Inflammatory macrophage treated with lipopolysaccharide for 4 hours (primary cell): Measurements from ENCODE around the gene HORMAD2.

ENCODE experiments used
- DNase-seq: peaks from one replicate; pipeline ENCODE4 v3.0.0-alpha.2; 2020

Gene HORMAD2

GRCh38 chr22:30175690-30176288, 95.5 kb downstream of the HORMAD2 start:
- DNase-seq = no peak

GRCh38 chr22:30176431-30176830, 96.2 kb downstream of the HORMAD2 start:
- DNase-seq = no peak

GRCh38 chr22:30178181-30179126, 98.2 kb downstream of the HORMAD2 start:
- no peak for DNase-seq

- no peak for DNase-seq
Observed at GRCh38 chr22:30180616-30181015, 100.4 kb downstream of the HORMAD2 start.

GRCh38 chr22:30181459-30182349, 101.4 kb downstream of the HORMAD2 start:
- DNase-seq = no peak

- DNase-seq = no peak
Observed at GRCh38 chr22:30182350-30182745, 102.1 kb downstream of the HORMAD2 start.

GRCh38 chr22:30182815-30183214, 102.6 kb downstream of the HORMAD2 start:
- DNase-seq = no peak

- DNase-seq = no peak
Observed at GRCh38 chr22:30183271-30183670, 103.0 kb downstream of the HORMAD2 start.

- no peak for DNase-seq
Observed at GRCh38 chr22:30183861-30184278, 103.6 kb downstream of the HORMAD2 start.

- no peak for DNase-seq
Observed at GRCh38 chr22:30185129-30185528, 104.9 kb downstream of the HORMAD2 start.

- no peak for DNase-seq
Observed at GRCh38 chr22:30185549-30185948, 105.3 kb downstream of the HORMAD2 start.

- no peak for DNase-seq
Observed at GRCh38 chr22:30186041-30186440, 105.8 kb downstream of the HORMAD2 start.

- DNase-seq = peak; percentile 65
Observed at GRCh38 chr22:30186510-30186909, 106.2 kb downstream of the HORMAD2 start.

GRCh38 chr22:30187094-30187493, 106.8 kb downstream of the HORMAD2 start:
- DNase-seq = no peak

GRCh38 chr22:30187529-30188407, 107.5 kb downstream of the HORMAD2 start:
- no peak for DNase-seq

- peak; percentile 65 for DNase-seq
Observed at GRCh38 chr22:30188911-30189310, 108.6 kb downstream of the HORMAD2 start.

- no peak for DNase-seq
Observed at GRCh38 chr22:30190574-30190973, 110.3 kb downstream of the HORMAD2 start.

GRCh38 chr22:30191040-30191701, 110.9 kb downstream of the HORMAD2 start:
- no peak for DNase-seq

GRCh38 chr22:30192427-30192826, 112.2 kb downstream of the HORMAD2 start:
- peak; percentile 53 for DNase-seq

GRCh38 chr22:30193031-30193775, 112.9 kb downstream of the HORMAD2 start:
- peak; percentile 72 for DNase-seq
